Measurements from ENCODE around the gene IP6K3. TPM values are rescaled to one million over a fixed set of nuclear protein-coding genes. Genes with fewer than 3 reads are reported as not detected.

The IP6K3 gene
- total RNA-seq, 1 donor: 6.0 TPM

GRCh38 chr6:33777398-33778388 lies 31.0 kb upstream of the IP6K3 start:
- no peak for DNase-seq (ENCODE audit: low read depth)
- H3K4me3 ChIP-seq (ENCODE audit: low read depth, low read length): no peak overlapping the region
- TF ChIP-seq, protein P1, sequence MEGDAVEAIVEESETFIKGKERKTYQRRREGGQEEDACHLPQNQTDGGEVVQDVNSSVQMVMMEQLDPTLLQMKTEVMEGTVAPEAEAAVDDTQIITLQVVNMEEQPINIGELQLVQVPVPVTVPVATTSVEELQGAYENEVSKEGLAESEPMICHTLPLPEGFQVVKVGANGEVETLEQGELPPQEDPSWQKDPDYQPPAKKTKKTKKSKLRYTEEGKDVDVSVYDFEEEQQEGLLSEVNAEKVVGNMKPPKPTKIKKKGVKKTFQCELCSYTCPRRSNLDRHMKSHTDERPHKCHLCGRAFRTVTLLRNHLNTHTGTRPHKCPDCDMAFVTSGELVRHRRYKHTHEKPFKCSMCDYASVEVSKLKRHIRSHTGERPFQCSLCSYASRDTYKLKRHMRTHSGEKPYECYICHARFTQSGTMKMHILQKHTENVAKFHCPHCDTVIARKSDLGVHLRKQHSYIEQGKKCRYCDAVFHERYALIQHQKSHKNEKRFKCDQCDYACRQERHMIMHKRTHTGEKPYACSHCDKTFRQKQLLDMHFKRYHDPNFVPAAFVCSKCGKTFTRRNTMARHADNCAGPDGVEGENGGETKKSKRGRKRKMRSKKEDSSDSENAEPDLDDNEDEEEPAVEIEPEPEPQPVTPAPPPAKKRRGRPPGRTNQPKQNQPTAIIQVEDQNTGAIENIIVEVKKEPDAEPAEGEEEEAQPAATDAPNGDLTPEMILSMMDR (IDR thresholded peaks at IDR 0.05; ENCODE audit: insufficient read depth, low read depth, low read length): no peak

DNA sequence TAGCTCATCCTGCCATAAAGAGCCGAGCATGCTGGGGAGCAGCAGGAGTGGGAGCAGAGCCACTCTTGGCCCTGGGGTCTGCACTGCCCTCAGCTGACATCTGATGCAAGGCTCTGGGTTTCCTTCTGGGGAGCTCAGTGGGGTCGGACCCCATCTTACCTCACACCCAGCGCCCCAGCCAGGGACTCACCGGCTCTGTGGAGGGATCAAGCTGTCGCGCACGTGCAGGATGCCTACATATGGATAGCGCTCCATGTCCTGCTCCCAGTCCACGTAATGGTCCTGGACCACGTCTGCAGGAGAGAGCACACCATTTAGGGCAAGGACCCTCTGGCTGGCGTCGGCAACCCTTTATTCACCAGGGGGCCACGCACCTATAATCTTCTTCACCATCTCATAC lies 30.1 kb upstream of the IP6K3 start:
- no peak overlapping the region for H3K4me3 ChIP-seq (ENCODE audit: low read depth, low read length)
- DNase-seq (ENCODE audit: low read depth): no peak
- TF ChIP-seq, protein P1 (IDR thresholded peaks at IDR 0.05; ENCODE audit: insufficient read depth, low read depth, low read length): no peak

GRCh38 chr6:33776186-33776585 lies 29.5 kb upstream of the IP6K3 start:
- DNase-seq (ENCODE audit: low read depth): no peak
- TF ChIP-seq, protein P1 (IDR thresholded peaks at IDR 0.05; ENCODE audit: insufficient read depth, low read depth, low read length): no peak
- no peak overlapping the region for H3K4me3 ChIP-seq (ENCODE audit: low read depth, low read length)

DNA sequence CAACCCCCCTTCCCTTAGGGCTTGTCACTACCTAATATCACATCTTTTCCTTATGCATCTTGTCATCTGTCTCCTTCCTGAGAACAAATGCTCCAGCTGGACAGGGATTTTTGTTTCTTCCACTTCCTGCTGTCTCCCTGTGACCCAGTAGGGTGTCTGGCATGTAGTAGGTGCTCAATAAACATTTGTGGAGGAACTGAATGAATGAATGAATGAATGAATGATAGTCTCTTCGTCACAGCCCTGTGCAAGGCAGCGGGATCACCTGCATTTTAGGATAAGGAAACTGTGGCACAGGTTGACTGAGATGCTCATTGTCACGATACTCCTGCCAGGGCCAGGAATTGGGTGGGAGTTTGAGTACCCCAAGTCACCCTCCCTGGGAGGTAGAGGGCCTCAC lies 28.1 kb upstream of the IP6K3 start:
- H3K4me3 ChIP-seq (ENCODE audit: low read depth, low read length): no peak overlapping the region
- TF ChIP-seq, protein P1 (IDR thresholded peaks at IDR 0.05; ENCODE audit: insufficient read depth, low read depth, low read length): no peak
- DNase-seq (ENCODE audit: low read depth): no peak

DNA sequence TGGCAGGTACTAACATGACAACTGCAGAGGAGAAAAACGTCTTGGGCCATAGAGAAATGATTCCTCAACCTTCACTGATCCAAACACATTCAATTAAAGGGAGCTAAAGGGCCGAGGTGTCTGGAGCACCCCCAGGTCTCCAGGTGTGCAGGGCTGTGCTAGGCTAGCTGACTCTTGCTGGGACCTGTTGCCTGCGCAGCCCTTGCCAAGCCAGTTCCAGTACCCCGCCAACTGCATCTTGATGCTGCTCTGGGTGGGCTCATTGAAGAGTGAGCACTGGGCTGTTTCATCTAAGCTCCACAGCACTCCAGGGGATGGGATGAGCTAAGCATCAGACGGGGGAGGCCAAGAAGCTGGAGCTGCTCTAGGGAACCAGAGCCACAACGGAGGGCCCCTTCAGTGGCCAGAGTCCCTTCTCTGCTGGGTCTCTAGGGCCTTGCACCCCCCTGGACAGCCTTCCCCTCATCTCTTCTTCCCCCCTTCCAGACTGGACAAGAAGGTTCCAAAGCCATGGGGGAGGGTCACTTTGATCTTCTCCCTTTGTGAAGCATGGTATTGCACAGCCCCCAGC lies 26.3 kb upstream of the IP6K3 start:
- H3K4me3 ChIP-seq (ENCODE audit: low read depth, low read length): no peak overlapping the region
- no peak for DNase-seq (ENCODE audit: low read depth)
- TF ChIP-seq, protein P1 (IDR thresholded peaks at IDR 0.05; ENCODE audit: insufficient read depth, low read depth, low read length): no peak

GRCh38 chr6:33772082-33772830 lies 25.6 kb upstream of the IP6K3 start:
- no peak overlapping the region for H3K4me3 ChIP-seq (ENCODE audit: low read depth, low read length)
- DNase-seq (ENCODE audit: low read depth): peak; percentile 64
- TF ChIP-seq, protein P1 (IDR thresholded peaks at IDR 0.05; ENCODE audit: insufficient read depth, low read depth, low read length): no peak

All from fibroblast of villous mesenchyme (primary cell).